ENCODE results near the gene HS6ST1. TPM values are rescaled to one million over a fixed set of nuclear protein-coding genes. Genes with fewer than 3 reads are reported as not detected.

The HS6ST1 gene, protein sequence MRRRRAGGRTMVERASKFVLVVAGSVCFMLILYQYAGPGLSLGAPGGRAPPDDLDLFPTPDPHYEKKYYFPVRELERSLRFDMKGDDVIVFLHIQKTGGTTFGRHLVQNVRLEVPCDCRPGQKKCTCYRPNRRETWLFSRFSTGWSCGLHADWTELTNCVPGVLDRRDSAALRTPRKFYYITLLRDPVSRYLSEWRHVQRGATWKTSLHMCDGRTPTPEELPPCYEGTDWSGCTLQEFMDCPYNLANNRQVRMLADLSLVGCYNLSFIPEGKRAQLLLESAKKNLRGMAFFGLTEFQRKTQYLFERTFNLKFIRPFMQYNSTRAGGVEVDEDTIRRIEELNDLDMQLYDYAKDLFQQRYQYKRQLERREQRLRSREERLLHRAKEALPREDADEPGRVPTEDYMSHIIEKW
- polyA plus RNA-seq (ENCODE audit: insufficient read length in 3 of 3) = 10 to 100 TPM; 75.8 to 92.6 (median 78.8) TPM

DNA sequence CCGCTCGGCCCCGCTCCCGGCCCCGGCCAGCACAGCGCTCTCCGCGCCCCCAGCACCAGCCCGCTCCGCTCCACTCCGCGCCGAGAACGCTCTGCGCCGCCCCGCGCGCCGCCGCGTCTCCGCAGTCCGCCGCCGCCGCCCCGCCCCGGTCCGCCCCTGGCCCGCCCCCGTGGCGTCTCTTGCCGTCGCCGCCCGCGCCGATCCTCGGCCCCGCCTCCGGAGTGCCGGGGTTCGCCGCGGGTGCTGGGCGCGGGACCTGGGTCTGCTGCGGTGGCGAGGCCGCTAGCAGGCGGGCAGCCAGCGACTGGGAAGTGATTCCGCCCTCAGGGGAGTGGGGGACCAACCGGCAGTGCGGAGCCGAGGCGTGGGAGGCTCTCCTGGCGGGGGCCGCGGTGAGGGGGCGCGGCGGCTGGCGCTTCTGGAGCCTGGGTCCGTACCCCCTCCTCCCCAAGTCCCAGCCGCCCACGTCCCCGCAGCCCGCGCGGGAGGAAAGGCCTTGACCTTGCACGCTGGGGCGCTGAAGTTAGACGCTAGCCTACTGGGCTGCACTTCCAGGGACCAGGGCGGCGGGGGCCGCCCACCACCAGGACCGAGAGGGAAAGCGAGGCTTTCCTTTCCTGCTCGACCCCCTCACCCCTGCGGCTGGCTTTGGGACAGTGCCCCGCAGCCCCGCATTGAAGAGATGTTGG is at the start of gene HS6ST1:
Gene HS6ST1 (minus strand): TSS at position 93 of the 689 bp plus-strand sequence. CDS start 305 bp downstream, outside the sequence.
- DNase-seq (ENCODE audit: low read depth in 3 of 3, low spot score in 2 of 3) = peak in 2 of 3 donors; percentile 74 to 80

DNA sequence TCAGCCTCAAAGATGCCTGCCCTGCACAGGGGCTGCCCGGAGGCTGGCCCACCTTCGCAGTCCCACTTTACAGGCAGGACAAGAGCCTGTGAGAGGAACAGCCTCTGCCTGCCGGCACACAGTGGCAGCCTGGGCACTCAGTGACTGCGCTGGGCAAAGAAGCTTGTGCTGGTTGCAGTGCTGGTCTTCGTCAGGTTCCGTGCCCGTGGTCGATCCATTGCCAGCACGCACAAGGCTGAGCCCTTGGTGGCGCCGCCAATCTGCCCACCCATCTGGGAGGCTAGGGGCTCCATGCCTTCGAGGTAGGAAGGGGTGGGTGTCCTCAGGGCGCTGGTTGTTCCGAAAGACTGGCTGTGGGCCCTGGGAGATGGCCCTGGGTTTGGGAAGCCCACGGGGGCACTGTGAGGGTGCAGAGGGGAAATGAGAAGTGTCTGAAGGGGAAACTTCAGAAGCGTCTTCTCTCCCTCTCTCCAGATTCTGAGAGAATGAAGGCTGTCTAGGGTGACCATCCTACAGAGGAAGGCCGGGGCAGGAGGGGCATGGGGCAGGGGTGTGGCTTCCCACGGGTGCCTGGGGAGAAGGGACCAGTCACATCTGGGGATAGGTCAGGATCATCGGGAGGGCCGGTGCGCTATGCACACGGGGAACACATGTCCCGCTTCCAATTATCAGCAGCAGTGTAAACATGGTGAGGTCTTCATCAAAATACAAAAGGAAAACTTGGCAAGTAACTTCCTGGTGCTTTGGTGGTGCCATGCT is 49.1 kb upstream of the HS6ST1 start:
- DNase-seq (ENCODE audit: low read depth in 3 of 3, low spot score in 2 of 3) = no peak

DNA sequence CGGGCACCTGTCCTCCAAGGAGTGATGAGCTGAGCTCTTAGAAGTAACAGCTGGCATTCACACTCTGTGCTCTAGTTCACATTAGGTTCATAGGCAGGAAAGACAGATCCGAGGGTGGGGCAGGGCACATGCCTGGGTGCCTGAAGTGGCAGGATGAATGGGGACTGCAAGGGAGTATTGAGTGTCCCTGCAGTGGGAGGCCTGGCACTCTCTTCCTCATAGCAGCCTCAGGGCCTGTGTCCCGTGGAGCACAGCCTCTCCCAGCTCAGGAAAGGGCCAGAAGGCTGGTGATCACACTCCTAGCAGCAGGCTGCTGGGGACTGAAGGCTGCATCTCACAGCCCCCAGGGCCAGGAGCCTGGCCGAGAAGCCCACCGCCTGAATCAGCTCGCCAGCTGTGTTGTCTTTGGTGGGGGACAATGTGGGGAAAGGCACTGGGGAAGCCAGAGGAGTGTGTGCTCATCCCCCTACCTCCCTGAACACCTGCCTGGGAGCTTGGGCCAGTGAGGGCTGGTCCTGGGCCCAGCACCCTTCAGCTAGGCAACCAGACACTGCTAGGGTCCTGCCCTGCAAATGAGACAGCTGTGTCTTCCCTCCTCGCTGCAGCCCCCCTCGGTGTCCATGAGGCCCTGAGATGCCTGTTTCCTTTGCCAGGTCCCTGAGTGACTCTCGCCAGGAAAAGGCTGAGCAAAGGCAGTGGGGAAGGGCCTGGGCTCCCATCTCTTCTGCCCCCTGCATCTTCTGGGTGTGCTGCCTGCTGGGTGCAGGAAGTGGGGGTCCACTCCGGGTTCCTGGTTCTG is 48.2 kb upstream of the HS6ST1 start:
- DNase-seq (ENCODE audit: low read depth in 3 of 3, low spot score in 2 of 3) = no peak

DNA sequence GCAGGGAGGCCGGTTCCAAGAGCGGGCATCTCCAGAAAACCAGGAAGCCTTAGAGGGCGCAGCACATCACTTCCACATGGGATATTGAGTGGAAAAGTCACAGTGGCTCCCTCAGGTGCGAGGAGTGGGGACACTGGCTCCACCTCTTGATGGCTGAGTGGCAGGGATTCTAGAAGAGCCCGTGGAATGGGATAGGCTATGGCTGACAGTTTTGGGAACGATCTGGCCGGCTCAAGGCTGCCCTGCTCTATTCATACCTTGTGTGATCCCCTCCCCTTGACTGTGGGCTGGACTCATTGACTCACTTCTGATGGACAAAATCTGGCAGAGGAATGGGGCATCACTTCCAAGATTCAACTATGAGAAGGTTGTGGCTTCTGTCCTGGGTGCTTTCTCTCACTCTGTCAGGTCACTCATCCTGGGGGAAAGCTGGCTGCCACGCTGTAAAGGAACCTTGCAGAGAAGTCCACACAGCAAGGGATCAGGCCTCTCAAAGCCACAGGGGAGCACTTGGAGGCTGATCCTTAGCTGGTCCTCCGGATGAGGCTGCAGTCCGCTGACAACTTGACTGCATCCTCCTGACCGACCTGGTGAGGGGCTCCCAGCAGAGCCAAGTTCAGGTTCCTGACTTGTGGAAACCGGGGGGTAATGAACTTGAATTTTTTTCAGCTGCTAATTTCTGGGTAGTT is 46.7 kb upstream of the HS6ST1 start:
- DNase-seq (ENCODE audit: low read depth in 3 of 3, low spot score in 2 of 3) = no peak

DNA sequence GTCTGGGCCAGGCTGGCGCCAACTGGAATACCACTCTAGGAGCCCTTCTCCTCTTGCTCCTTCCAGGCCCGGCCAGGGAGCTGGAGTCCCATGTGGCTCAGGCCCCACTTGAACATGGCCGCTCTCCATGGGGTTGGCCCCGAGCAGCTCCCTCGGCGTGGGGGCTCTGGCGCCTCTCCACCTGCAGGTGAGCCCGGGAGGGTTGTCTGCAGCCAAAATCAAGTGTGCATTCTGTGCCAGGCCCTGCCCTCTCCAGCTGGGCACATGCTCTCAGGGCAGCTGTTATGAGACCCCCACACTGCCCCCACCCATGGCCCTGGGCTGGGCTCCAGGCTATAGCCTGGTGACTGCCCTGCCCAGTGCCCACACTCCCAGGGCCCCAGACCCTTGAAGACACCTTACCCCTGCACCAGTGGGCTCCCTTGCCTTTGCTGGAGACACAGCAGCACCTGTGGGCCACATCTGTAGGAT is 45.8 kb upstream of the HS6ST1 start:
- no peak for DNase-seq (ENCODE audit: low read depth in 3 of 3, low spot score in 2 of 3)

DNA sequence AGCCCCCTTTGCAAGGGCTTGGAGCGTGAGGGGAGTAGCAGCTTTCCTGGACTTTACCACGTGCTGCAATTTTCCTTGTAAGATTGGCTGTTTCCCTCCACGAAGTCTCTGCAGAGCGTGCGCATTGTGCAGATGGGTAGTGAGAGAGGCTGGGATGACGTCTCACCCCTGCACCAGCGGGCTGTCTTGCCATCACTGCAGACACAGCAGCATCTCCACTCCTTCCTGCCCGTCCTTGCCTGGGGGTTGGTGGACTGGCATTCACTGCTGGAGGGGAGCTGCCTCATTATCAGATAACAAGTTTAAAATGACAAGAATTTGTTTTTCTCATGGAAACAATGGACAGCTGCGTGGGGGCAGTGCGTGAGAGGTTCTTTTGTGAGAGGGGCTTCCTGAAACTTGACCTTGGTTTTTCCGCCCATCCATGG is 45.3 kb upstream of the HS6ST1 start:
- DNase-seq (ENCODE audit: low read depth in 3 of 3, low spot score in 2 of 3) = no peak

DNA sequence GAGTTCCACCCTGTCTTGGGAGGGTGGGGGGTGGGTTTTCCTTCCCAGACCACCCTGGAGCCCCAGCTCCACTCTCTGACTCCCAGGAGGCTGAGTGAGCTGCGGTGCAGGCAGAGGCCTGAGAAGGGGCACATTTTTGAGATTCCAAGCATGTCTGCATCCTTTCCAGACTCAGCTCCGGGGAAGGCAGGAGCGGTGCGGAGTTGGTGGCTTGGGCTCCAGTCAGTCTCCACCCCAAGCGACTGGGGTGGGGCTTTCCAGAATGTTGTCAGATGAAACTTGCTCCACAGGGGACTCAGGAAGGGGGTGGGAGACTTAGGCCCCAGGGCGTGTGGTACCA is 44.2 kb upstream of the HS6ST1 start:
- DNase-seq (ENCODE audit: low read depth in 3 of 3, low spot score in 2 of 3) = peak in 1 of 3 donors; percentile 72

DNA sequence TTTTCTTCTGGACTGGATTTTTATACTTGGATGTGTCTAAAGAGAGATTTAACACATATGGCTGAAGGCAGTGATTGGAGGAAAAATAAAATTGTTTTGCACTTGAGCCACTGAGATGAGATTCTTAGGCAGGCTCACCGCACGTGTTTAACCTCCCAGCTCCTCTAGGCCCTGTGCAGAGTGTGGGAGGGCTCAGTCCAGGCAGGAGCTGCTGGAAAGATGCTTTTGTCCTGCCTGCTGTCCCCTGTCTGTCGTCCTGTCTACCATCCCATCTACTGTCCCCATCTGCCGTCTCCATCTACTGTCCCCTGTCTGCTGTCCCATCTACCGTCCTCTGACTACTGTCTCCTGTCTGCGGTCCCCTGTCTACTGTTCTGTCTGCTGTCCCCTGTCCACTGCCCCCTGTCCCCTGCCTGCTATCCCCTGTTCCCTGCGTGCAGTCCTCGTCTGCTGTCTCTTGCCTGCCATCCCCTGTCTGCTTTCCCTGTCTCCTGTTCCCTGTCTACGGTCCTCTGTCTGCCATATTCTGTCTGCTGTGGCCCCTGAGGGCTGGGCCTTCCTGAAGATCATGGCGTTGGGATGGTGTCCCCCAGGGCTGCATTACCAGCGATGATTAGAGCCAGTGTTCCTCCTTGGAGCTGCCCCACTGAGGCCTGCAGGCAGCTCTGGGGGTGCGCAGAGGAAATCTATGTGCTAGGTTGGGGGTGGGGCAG is 43.7 kb upstream of the HS6ST1 start:
- DNase-seq (ENCODE audit: low read depth in 3 of 3, low spot score in 2 of 3) = no peak

DNA sequence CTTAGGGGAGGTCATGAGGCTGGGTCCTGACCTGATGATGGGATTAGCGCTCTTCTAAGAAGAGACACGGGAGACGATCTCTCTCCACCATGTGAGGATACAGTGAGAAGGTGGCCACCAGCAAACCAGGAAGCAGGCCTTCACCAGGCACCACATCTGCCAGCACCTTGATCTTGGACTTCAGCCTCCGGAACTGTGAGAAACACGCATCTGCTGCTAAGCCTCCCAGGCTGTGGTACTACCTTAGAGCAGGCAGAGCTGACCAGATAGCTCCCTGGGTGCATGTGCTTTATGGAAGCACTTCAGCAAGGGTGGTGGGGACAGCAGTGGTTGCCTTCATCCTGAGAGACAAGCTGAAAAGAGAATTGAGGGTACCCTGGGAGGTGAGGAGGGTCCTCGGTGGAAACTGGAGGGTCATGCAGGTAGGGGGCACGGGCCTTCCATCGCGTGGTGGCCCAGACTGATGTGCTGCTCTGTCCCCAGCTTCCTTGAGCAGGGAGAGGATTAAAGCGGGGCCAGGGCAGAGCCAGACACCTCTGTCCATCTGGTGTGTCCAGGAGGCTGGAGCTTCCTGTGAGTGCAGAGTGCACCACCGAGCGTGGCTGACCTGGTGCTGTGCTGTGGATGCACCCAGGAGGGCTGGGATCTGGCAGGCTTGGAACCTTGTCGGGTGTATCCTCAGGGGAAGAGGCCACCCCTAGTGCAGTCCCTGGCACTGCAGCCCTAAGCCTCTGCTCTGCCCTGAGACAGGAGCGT is 42.9 kb upstream of the HS6ST1 start:
- DNase-seq (ENCODE audit: low read depth in 3 of 3, low spot score in 2 of 3) = no peak

DNA sequence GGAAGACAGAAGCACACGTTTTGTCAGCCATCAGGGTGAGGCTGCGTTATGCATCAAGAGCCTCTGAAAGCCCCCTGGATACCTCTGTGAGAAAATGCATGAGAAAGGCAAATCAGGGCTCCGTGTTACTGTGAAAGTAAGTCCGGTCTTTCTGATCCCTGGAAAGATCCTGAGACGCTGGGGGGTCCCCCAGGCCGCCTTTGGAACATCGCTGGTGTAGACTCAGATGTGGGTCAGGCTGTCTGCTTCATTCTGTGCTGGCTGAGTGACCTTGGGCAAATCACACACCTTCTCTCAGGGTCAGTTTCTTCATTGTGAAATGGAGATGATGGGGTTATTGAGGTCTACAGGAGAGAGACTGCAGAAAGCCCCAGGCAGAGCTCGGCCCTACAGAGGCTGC is 42.0 kb upstream of the HS6ST1 start:
- no peak for DNase-seq (ENCODE audit: low read depth in 3 of 3, low spot score in 2 of 3)

DNA sequence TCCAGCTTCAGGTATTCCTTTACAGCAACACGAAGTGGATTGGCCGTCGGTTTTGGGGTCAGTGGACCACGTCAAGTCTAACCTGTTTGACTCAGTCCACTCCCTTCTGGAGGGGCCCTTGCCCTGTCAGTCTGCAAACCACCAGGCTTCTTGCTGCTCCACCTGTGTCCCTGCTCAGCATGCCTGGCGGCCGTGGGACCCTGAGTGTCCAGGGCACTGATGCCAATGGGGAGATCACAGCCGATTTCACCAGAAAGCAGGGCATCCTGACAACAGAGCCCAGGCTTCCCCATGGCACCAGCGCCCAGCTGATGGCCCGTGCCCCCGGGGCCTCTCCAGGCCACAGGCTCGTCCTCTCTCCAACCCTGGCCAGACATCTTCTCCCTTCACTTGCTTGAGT is 41.2 kb upstream of the HS6ST1 start:
- DNase-seq (ENCODE audit: low read depth in 3 of 3, low spot score in 2 of 3) = no peak

DNA sequence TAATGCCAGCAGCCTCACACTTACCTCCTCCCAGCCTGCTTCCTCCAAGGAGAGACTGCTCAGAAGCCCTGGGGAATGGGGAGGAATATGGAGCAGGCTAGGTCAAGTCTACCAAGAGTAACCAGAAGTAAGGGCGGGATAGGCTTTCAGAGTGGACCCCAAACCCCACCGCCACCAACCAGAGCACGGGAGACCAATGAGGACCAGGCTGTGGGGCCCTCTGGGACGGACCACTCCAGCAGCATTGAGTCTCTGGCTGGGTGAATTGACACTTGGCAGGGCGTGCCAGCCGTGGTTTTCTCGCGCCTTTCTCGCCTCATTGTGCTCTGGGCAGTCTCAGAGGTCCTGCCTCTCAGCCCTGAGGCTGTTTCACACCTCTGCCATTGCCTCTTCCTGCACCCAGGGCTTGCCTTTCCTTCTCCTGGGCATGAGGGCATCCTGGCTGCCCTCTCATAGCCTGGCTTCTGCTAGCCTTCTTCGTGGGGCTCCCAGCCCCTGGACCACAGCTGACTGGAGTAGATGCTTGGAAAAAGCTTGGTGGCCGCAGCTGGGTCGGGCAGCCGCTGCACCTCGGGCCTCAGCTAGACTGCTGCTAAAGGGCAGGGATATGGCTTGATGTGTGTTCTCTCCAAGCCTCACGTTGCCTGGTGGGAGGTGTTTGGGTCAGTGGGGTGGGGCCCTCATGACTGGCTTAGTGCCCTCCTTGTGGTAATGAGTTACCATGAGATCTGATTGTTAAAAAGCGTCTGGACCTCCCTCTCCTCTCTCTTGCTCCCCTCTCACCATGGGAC is 40.5 kb upstream of the HS6ST1 start:
- DNase-seq (ENCODE audit: low read depth in 3 of 3, low spot score in 2 of 3) = no peak

DNA sequence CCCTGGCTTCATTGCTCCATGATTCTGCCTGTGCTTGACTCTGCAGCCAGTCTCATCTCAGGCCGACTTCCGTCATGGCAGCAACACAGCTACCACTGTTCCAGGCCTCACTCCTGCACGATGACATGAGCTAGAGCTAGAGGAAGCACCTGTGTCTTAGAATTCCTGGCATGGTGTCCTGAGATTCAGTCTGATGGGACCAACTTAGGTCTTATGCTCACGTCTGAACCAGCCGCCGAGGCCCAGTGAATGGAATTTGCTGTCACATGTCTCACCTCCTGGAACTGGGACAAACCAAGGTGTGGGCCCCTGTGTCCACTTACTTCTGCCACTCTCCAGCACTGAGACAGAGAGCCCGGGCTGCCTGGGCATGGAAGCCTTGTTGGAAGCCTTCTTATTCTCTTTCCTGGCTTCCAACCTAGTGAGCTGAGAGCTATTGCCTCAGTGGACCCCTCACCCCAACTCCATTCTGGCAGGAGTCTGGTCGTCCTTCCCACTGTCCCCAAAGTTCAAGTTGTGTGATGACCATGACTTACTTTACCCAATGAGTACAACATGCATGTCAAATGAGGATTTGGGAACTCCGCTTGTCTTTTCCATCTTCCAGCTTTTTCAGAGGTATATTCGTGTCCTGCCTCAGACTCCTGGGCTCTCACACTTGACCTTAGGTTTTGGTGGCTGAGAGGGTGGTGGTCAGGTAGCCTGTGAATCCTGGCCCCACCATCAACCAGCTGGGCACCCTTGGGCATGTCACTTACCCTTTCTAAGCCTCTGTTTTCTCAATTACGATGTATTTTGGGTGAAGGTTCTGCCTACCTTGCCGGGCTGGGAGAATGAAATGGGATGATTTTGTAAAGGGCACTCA is 39.1 kb upstream of the HS6ST1 start:
- DNase-seq (ENCODE audit: low read depth in 3 of 3, low spot score in 2 of 3) = no peak

DNA sequence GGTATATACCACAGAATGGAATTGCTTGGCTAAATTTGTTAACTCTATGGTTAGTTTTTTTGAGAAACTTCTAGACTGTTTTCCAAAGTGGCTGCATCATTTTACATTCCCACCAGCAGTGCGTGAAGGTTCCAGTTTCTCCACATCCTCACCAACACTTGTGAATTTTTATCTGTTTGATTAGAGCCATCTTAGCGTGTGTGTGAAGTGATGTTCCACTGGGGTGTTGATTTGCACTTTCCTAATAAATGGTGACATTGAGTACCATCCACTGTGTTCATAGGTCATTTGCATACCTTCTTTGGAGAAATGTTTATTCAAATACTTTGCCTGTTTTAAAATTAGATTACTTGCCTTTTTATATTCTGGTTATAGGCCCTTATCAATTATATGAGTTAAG is 37.5 kb upstream of the HS6ST1 start:
- DNase-seq (ENCODE audit: low read depth in 3 of 3, low spot score in 2 of 3) = no peak

DNA sequence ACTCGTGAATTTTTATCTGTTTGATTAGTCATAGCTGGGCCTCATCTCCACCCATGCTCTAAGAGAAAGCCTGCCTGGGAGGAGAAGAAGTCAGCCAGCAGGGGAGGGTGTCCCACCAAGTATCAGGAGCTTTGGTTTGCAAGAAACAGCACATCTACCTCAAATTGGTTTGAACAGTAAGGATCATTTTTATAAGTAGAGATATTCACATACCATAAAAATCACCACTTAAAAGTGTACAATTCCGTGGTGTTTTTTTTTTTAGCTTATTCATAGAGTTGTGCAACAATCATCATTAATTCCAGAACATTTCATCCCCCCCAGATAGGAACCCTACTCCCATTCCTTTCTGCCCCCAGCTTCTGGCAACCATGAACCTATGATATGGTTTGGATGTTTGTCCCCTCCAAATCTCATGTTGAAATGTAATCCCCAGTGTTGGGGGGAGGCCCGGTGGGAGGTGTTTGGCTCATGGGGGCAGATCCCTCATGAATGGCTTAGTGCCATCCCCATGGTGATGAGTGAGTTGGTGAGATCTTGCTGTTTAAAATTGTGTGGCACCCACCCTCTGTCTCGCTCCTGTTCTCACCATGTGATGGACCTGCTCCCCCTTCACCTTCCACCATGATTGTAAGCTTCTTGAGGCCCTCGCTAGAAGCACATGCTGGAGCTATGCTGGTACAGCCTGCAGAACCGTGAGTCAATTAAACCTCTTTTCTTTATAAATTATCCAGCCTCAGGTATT is 36.2 kb upstream of the HS6ST1 start:
- DNase-seq (ENCODE audit: low read depth in 3 of 3, low spot score in 2 of 3) = no peak

DNA sequence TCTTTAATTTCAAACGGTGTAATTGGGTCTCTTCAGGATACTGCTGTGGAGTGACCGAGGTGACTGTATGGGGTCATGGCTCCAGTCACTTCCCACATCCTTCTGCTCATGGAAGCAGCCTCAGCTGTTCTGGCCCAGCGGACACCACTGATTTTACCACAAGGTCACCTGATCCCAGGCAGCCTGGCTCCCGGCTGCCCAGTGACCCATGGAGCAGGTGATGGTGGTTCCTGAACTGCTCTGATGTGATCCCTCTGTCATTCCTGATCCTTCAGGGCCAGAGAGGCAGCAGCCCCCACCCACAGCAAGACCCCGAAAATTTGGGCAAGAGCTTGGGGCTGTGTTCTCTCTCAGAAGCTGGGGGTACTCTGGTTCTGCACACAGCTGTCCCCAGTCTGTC is 35.5 kb upstream of the HS6ST1 start:
- DNase-seq (ENCODE audit: low read depth in 3 of 3, low spot score in 2 of 3) = no peak
